Effector memory CD4-positive, alpha-beta T cell (primary cell): ENCODE measurements around the gene ZDHHC16.
"Not testable (repeated sequence)": the region's sequence is repeated elsewhere in the genome, so short reads cannot be mapped to it uniquely, and the experiment has no call there.

ENCODE experiments used
- DNase-seq, 3 donors: peaks; one replicate each; pipeline ENCODE4 v3.0.0-alpha.2; 2020
- H3K27ac ChIP-seq: 2 replicates; pipeline ENCODE4 v1.7.0; 2013; ENCODE audit warnings: mild to moderate bottlenecking, low read length, moderate library complexity; ENCODE audit not compliant: insufficient read depth, poor library complexity, severe bottlenecking
- H3K27me3 ChIP-seq: replicated peaks from 2 replicates; pipeline ENCODE4 v1.7.0; 2013; ENCODE audit warnings: mild to moderate bottlenecking, low read length; ENCODE audit not compliant: insufficient read depth, control insufficient read depth, poor library complexity, severe bottlenecking
- H3K36me3 ChIP-seq: 2 replicates; pipeline ENCODE4 v1.7.0; 2013; ENCODE audit warnings: mild to moderate bottlenecking, low read length, moderate library complexity; ENCODE audit not compliant: control insufficient read depth, insufficient read depth
- H3K4me1 ChIP-seq: 2 replicates; pipeline ENCODE4 v1.7.0; 2013; ENCODE audit warnings: low read length, mild to moderate bottlenecking; ENCODE audit not compliant: control insufficient read depth, insufficient read depth, poor library complexity, severe bottlenecking
- H3K4me3 ChIP-seq: 2 replicates; pipeline ENCODE4 v1.7.0; 2013; ENCODE audit warnings: low read length, low read depth, mild to moderate bottlenecking; ENCODE audit not compliant: insufficient read depth, poor library complexity, severe bottlenecking
- H3K9me3 ChIP-seq: 2 replicates; pipeline ENCODE4 v1.7.0; 2013; ENCODE audit warnings: mild to moderate bottlenecking, low read length, moderate library complexity; ENCODE audit not compliant: control insufficient read depth
- total RNA-seq, 3 donors: gene quantifications; one replicate each; lab custom pipeline; 2026; lab: John Stamatoyannopoulos, UW

ZDHHC16 gene
- total RNA-seq, result 9.3 to 15.5 (median 10.8) reads per million in 3 donors

- Histone ChIP-seq H3K36me3 (no peaks in the 10 kb centered on the region), H3K4me1 (peaks cover 19% of the 10 kb centered on the region), H3K4me3 (peak within 1 kb of the TSS; percentile 60), H3K9me3 (no peaks in the 10 kb centered on the region), H3K27me3 (no peaks in the 10 kb centered on the region), H3K27ac (peak within 1 kb of the TSS; percentile 54)
- peak; percentile 75 to 87 (median 85) for DNase-seq
Observed at GRCh38 chr10:97445722-97446639, at the start of gene ZDHHC16, which contains the start of gene EXOSC1. Gene ZDHHC16 (plus strand): TSS chr10:97446175. CDS start chr10:97451676, 5,501 bp downstream. Gene EXOSC1 (minus strand): TSS chr10:97446006. CDS start chr10:97445985, 21 bp downstream.

GRCh38 chr10:97399843-97400545, 46.0 kb upstream of the ZDHHC16 start:
- H3K4me3 ChIP-seq, result peak overlapping the region; percentile 91
- H3K27ac ChIP-seq, result peak overlapping the region; percentile 93
- DNase-seq, result no peak
- H3K9me3 ChIP-seq, result no peaks in the 10 kb centered on the region
- no peaks in the 10 kb centered on the region for H3K27me3 ChIP-seq
- H3K36me3 ChIP-seq, result no peaks in the 10 kb centered on the region
- H3K4me1 ChIP-seq, result peaks cover 9% of the 10 kb centered on the region

GRCh38 chr10:97400665-97401454, 45.1 kb upstream of the ZDHHC16 start, which contains the start of gene RRP12:
Gene RRP12 (minus strand): TSS chr10:97401340. CDS start chr10:97401231, 109 bp downstream.
- H3K4me3 ChIP-seq, result peak within 1 kb of the TSS; percentile 91
- no peaks in the 10 kb centered on the region for H3K27me3 ChIP-seq
- no peaks in the 10 kb centered on the region for H3K36me3 ChIP-seq
- H3K9me3 ChIP-seq, result no peaks in the 10 kb centered on the region
- H3K4me1 ChIP-seq, result peaks cover 9% of the 10 kb centered on the region
- H3K27ac ChIP-seq, result peak within 1 kb of the TSS; percentile 93
- DNase-seq, result peak; percentile 76 to 87 (median 77)

GRCh38 chr10:97401455-97401919, 44.5 kb upstream of the ZDHHC16 start:
- Histone ChIP-seq H3K9me3 (no peaks in the 10 kb centered on the region), H3K4me1 (peaks cover 9% of the 10 kb centered on the region), H3K36me3 (no peaks in the 10 kb centered on the region), H3K4me3 (peak overlapping the region; percentile 91), H3K27ac (peak overlapping the region; percentile 93), H3K27me3 (no peaks in the 10 kb centered on the region)
- no peak for DNase-seq

- Histone ChIP-seq H3K27me3 (no peaks in the 10 kb centered on the region), H3K36me3 (no peaks in the 10 kb centered on the region), H3K9me3 (no peaks in the 10 kb centered on the region), H3K4me1 (peaks cover 14% of the 10 kb centered on the region), H3K27ac (no peak overlapping the region), H3K4me3 (no peak overlapping the region)
- DNase-seq, result no peak
Observed at GRCh38 chr10:97404044-97404443, 41.9 kb upstream of the ZDHHC16 start.

- Histone ChIP-seq H3K27me3 (no peaks in the 10 kb centered on the region), H3K4me3 (no peak overlapping the region), H3K9me3 (no peaks in the 10 kb centered on the region), H3K4me1 (peaks cover 5% of the 10 kb centered on the region), H3K27ac (no peak overlapping the region), H3K36me3 (no peaks in the 10 kb centered on the region)
- no peak for DNase-seq
Observed at GRCh38 chr10:97406064-97406463, 39.9 kb upstream of the ZDHHC16 start.

- not testable (repeated sequence) for DNase-seq, H3K27ac ChIP-seq, H3K36me3 ChIP-seq, H3K9me3 ChIP-seq, H3K27me3 ChIP-seq, H3K4me3 ChIP-seq, H3K4me1 ChIP-seq
Observed at GRCh38 chr10:97406483-97406882, 39.5 kb upstream of the ZDHHC16 start.

GRCh38 chr10:97407211-97407951, 38.6 kb upstream of the ZDHHC16 start:
- H3K4me1 ChIP-seq, result peaks cover 5% of the 10 kb centered on the region
- no peaks in the 10 kb centered on the region for H3K9me3 ChIP-seq
- H3K4me3 ChIP-seq, result peak overlapping the region; percentile 53
- H3K27ac ChIP-seq, result peak overlapping the region; percentile 41
- DNase-seq, result peak in 2 of 3 donors; percentile 51 to 52
- no peaks in the 10 kb centered on the region for H3K36me3 ChIP-seq
- no peaks in the 10 kb centered on the region for H3K27me3 ChIP-seq

- Histone ChIP-seq H3K27ac (no peak overlapping the region), H3K9me3 (no peaks in the 10 kb centered on the region), H3K27me3 (no peaks in the 10 kb centered on the region), H3K4me1 (peaks cover 5% of the 10 kb centered on the region), H3K4me3 (no peak overlapping the region), H3K36me3 (no peaks in the 10 kb centered on the region)
- DNase-seq, result no peak
Observed at GRCh38 chr10:97407952-97408248, 38.1 kb upstream of the ZDHHC16 start.
